SIG-M5 treated with dmso at 0.1 percent for 504 hours (cell line): Measurements from ENCODE around the gene FITM1.
A peak's percentile ranks its signal among the peaks of the same experiment; 100 is the strongest.

Experiments
- DNase-seq: peaks from one replicate; lab custom pipeline; 2025; ENCODE audit not compliant: unreplicated experiment; lab: John Stamatoyannopoulos, UW

FITM1 gene

GRCh38 chr14:24117179-24117578, 13.3 kb upstream of the FITM1 start:
- DNase-seq: no peak

GRCh38 chr14:24119691-24120090, 10.8 kb upstream of the FITM1 start:
- DNase-seq: no peak

- DNase-seq: no peak
Measured at GRCh38 chr14:24121210-24121609, 9.2 kb upstream of the FITM1 start.

GRCh38 chr14:24122416-24122815, 8.0 kb upstream of the FITM1 start:
- no peak for DNase-seq

GRCh38 chr14:24122898-24123297, 7.6 kb upstream of the FITM1 start:
- no peak for DNase-seq

GRCh38 chr14:24123424-24124417, 6.7 kb upstream of the FITM1 start:
- no peak for DNase-seq

- DNase-seq: no peak
Measured at GRCh38 chr14:24126939-24127338, 3.5 kb upstream of the FITM1 start.

GRCh38 chr14:24127673-24128072, 2.8 kb upstream of the FITM1 start:
- DNase-seq: no peak

- no peak for DNase-seq
Measured at GRCh38 chr14:24129410-24129998, 955 bp upstream of the FITM1 start.

GRCh38 chr14:24130717-24131548, 474 bp downstream of the FITM1 start:
- no peak for DNase-seq

GRCh38 chr14:24131549-24131966, 1.1 kb downstream of the FITM1 start:
- no peak for DNase-seq

- no peak for DNase-seq
Measured at GRCh38 chr14:24132061-24132685, 1.7 kb downstream of the FITM1 start.

GRCh38 chr14:24132976-24133375, 2.5 kb downstream of the FITM1 start:
- DNase-seq: no peak

GRCh38 chr14:24133735-24134134, 3.3 kb downstream of the FITM1 start:
- no peak for DNase-seq

GRCh38 chr14:24135584-24135833, 5.0 kb downstream of the FITM1 start:
- no peak for DNase-seq

- DNase-seq: peak; percentile 85
Measured at GRCh38 chr14:24135834-24136683, 5.6 kb downstream of the FITM1 start, which contains the start of gene PSME1. PSME1 (plus strand) TSS chr14:24136194; CDS start chr14:24136263, 69 bp downstream.

- no peak for DNase-seq
Measured at GRCh38 chr14:24136684-24137528, 6.4 kb downstream of the FITM1 start.

GRCh38 chr14:24137529-24138395, 7.3 kb downstream of the FITM1 start:
- DNase-seq: no peak
